Body of pancreas (tissue), 4 donors: ENCODE results near the gene NBEA. TPM values are rescaled to one million over a fixed set of nuclear protein-coding genes. Genes with fewer than 3 reads are reported as not detected.

Experiments
- ATAC-seq: fragments of 150-250 bp; one replicate; pipeline ENCODE4 v1.9.1; 2016
- DNase-seq, 4 donors: peaks; one replicate each; pipeline ENCODE4 v3.0.0-alpha.2; 2019
- H3K27ac ChIP-seq, 4 donors: fragments of 200-600 bp; sonication (generic); 1 replicate in 3 of 4; 2 replicates in 1 of 4; pipeline versions ENCODE4 v1.5.1 to v1.6.1; 2016 to 2019; ENCODE audit warnings: mild to moderate bottlenecking in 1 of 4, mixed read lengths in 1 of 4, moderate library complexity in 1 of 4
- H3K27me3 ChIP-seq, 2 donors: fragments of 200-600 bp; sonication (generic); one replicate each; pipeline ENCODE4 v1.6.0; 2016; ENCODE audit warnings: mild to moderate bottlenecking in 1 of 2
- H3K36me3 ChIP-seq, 2 donors: fragments of 200-600 bp; sonication (generic); replicated peaks in 1 of 2; 2 replicates each; pipeline ENCODE4 v1.5.1; 2016; ENCODE audit warnings: low read depth in 2 of 2; ENCODE audit not compliant: insufficient read depth in 1 of 2
- H3K4me1 ChIP-seq: fragments of 200-600 bp; sonication (generic); one replicate; pipeline ENCODE4 v1.6.0; 2016
- H3K4me3 ChIP-seq, 2 donors: fragments of 200-600 bp; sonication (generic); 1 replicate in 1 of 2; 2 replicates in 1 of 2; pipeline ENCODE4 v1.5.1; 2016 to 2019
- H3K9me3 ChIP-seq, 3 donors: fragments of 200-600 bp; sonication (generic); 1 replicate in 2 of 3; 2 replicates in 1 of 3; pipeline ENCODE4 v1.5.1; 2016
- POLR2A ChIP-seq, 3 donors: fragments of 450-650 bp; IDR thresholded peaks; one replicate each; pipeline ENCODE4 v1.6.1; 2016; ENCODE audit warnings: antibody characterized with exemption in 3 of 3, mild to moderate bottlenecking in 2 of 3
- WGBS, 2 donors: methylation state at CpG; one replicate each; pipeline ENCODE4 v1.1.5; 2017; 5-methylcytosine and 5-hydroxymethylcytosine counted together
- intact Hi-C: fragments of 100-400 bp; cut with DNase I; formaldehyde crosslinking; loops from one replicate; pipeline ENCODE4 v1.15.1; 2023
- total RNA-seq, 2 donors: library from RNA; depleted of rRNA; stranded (reverse); fragments of >200 nt; gene quantifications; one replicate each; pipeline ENCODE4 v1.1.0, GENCODE V29; 2016
- TF ChIP-seq, protein P1 (sequence below), 7 experiments: fragments of 450-650 bp in 4 of 7; fragments of 200-600 bp in 3 of 7; sonication (generic) in 3 of 7; IDR thresholded peaks; one replicate each; pipeline ENCODE4 v1.5.1; 2016 to 2019; ENCODE audit warnings: antibody characterized with exemption in 7 of 7

NBEA gene
- total RNA-seq, 2 donors from 2014 or later = 9.6 to 19.1 TPM

DNA sequence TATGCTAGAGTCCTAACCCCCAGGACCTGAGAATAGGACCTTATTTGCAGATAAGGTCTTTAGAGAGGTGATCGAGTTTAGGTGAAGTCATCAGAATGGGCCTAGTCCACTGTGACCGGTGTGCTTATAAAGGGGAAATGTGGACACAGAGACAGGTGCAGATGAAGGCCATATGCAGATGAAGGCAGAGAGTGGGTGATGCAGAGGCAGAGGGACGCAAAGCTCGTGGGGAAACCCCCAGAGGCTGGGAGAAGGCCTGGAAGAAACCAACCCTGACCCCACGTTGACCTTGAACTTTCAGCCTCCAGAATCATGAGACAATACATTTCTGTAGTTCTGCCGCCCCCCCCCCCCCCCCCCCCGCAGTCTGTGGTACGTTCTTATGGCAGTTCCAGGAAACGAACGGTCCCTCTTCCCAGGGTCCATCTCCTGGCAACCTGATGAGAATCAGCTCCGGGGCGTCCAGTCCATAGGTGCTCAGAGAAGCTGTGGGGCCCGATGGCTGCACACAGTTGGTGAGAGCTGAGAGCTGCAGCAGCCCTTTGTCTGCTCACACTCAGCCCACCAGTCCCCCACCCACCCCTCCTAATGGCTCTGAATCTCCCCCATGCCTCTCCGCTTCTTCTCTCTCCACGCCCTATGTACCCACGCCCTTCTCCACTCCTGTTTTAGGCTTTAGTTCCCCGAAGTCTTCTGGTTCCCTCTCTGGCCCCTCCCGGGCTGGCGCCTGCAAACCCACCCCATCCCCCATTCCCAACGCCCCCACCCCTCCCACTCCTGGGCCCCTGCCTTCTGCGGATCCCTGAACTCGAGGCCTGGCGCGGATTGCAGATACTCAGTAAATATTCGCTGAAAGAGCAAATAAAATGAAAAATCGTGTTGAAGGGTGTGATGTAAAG lies 752.7 kb downstream of the NBEA start:
- no peaks in the 10 kb centered on the region for H3K4me1 ChIP-seq
- TF ChIP-seq, protein P1, sequence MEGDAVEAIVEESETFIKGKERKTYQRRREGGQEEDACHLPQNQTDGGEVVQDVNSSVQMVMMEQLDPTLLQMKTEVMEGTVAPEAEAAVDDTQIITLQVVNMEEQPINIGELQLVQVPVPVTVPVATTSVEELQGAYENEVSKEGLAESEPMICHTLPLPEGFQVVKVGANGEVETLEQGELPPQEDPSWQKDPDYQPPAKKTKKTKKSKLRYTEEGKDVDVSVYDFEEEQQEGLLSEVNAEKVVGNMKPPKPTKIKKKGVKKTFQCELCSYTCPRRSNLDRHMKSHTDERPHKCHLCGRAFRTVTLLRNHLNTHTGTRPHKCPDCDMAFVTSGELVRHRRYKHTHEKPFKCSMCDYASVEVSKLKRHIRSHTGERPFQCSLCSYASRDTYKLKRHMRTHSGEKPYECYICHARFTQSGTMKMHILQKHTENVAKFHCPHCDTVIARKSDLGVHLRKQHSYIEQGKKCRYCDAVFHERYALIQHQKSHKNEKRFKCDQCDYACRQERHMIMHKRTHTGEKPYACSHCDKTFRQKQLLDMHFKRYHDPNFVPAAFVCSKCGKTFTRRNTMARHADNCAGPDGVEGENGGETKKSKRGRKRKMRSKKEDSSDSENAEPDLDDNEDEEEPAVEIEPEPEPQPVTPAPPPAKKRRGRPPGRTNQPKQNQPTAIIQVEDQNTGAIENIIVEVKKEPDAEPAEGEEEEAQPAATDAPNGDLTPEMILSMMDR (IDR thresholded peaks at IDR 0.05) = no peak
- TF ChIP-seq POLR2A (IDR thresholded peaks at IDR 0.05) = no peak
- DNase-seq = no peak
- no peaks in the 10 kb centered on the region for H3K36me3 ChIP-seq
- no peak for ATAC-seq
- no peak overlapping the region for H3K4me3 ChIP-seq
- WGBS, 2 donors = 72 to 83% methylated on average over 23 to 24 of the region's 26 CpGs
- H3K27me3 ChIP-seq = no peaks in the 10 kb centered on the region
- intact Hi-C loops = no loop called here
- H3K9me3 ChIP-seq = no peaks in the 10 kb centered on the region
- no peak overlapping the region for H3K27ac ChIP-seq

DNA sequence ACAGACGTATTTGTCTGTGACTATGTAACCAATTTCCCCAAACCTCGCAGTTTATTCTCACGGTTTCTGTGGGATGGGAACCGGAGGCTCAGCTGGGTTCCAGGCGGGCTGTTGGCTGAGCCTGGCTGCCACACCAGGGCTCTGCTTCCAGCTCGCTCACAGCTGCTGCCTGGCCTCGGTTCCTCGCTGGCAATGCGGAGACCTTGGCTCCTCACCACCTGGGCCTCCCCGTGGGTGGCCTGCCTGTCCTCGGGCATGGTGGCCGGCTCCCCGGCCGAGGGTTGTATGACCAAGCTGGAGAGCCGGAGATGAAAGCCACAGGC lies 753.3 kb downstream of the NBEA start:
- Histone ChIP-seq H3K36me3 (no peaks in the 10 kb centered on the region), H3K4me3 (no peak overlapping the region), H3K27ac (no peak overlapping the region), H3K27me3 (no peaks in the 10 kb centered on the region), H3K9me3 (no peaks in the 10 kb centered on the region), H3K4me1 (no peaks in the 10 kb centered on the region)
- no peak for TF ChIP-seq POLR2A (IDR thresholded peaks at IDR 0.05)
- TF ChIP-seq, protein P1 (IDR thresholded peaks at IDR 0.05) = no peak
- no peak for ATAC-seq
- 77 to 83% methylated on average over 14 to 15 of the region's 15 CpGs for WGBS, 2 donors
- intact Hi-C loops = no loop called here
- no peak for DNase-seq

DNA sequence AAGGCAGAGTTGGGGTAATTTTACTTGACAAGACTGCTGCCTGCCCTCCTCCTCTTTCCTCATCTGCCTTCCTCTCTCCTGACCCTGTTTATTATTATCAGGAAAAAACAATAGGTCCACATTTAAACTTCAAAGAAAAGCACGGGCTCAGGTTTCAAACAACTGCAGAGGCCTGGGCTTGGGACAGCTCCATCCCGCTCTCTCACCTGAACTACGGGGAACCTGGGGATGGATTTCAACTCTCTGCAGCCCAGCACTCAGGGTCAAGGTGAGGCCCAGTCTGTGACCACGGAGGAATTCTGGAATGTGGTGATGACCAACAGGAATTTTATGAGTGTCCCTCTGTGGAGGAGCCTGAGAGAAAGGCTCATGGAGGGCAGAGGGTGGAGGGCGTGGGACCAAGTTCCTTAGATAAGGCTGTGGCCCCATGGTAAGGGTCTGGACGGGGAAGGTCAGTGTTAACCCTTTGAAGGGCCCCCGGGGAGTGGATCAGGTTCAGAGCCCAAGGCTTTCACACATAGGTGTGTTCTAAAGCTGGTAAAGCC lies 755.2 kb downstream of the NBEA start:
- intact Hi-C loops = no loop called here
- TF ChIP-seq, protein P1 (IDR thresholded peaks at IDR 0.05) = no peak
- no peak for TF ChIP-seq POLR2A (IDR thresholded peaks at IDR 0.05)
- H3K36me3 ChIP-seq = no peaks in the 10 kb centered on the region
- no peaks in the 10 kb centered on the region for H3K27me3 ChIP-seq
- DNase-seq (no peak), ATAC-seq (no peak)
- H3K4me1 ChIP-seq = no peaks in the 10 kb centered on the region
- WGBS, 2 donors = 34 to 35% methylated on average over 7 of the region's 7 CpGs
- no peaks in the 10 kb centered on the region for H3K9me3 ChIP-seq
- no peak overlapping the region for H3K27ac ChIP-seq
- no peak overlapping the region for H3K4me3 ChIP-seq

DNA sequence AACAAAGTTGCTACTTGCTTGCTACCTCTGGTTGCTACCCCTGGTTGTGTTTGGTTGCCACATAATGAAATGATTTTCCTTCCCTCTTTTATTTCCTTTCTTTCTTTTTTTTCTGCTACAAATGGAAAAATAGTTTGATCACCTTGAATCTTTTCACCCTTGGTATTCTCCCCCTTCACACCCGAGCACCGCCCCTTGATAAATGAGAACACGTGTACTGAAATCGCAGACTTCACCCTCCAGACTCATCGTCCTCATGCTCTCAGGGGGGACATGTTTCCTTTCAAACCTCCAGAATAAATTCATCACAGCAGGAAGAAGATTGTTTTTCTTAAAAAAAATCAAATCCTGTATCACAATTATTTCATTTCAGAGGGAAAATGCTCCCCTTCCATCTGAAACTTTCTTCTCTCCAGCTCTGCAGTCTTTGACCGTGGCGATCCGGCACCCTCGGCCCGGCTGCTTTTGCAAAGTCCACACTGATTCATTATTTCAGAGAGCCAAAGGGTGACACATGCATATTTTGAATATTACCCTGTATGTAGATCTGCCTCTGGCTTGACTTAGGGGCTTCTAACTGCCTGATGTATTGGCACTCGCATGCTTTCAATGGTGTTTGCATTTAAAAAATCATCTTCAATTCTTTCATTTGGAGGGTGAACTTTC lies 757.0 kb downstream of the NBEA start:
- Histone ChIP-seq H3K36me3 (no peaks in the 10 kb centered on the region), H3K27ac (no peak overlapping the region), H3K9me3 (no peaks in the 10 kb centered on the region), H3K4me3 (no peak overlapping the region), H3K27me3 (no peaks in the 10 kb centered on the region), H3K4me1 (no peaks in the 10 kb centered on the region)
- TF ChIP-seq, protein P1 (IDR thresholded peaks at IDR 0.05) = no peak
- no peak for TF ChIP-seq POLR2A (IDR thresholded peaks at IDR 0.05)
- ATAC-seq (no peak), DNase-seq (no peak)
- WGBS, 2 donors = 68 to 70% methylated on average over 11 of the region's 11 CpGs
- intact Hi-C loops = no loop called here
